Fibroblast of lung (primary cell): Measurements from ENCODE around the gene ENTR1.

Experiments used
- EZH2 ChIP-seq: IDR thresholded peaks from 2 replicates; pipeline ENCODE4 v1.5.1; 2012; ENCODE audit warnings: low read length, control low read depth, mild to moderate bottlenecking; ENCODE audit errors: missing control alignments
- TF ChIP-seq, protein P1 (sequence below), 2 donors: IDR thresholded peaks in 1 of 2; conservative IDR thresholded peaks in 1 of 2; 1 replicate in 1 of 2; 2 replicates in 1 of 2; pipeline ENCODE4 v1.5.1; 2011 to 2012; ENCODE audit warnings: low read length in 2 of 2, control low read depth in 1 of 2, inconsistent platforms in 1 of 2, low read depth in 1 of 2, mild to moderate bottlenecking in 1 of 2

DNA sequence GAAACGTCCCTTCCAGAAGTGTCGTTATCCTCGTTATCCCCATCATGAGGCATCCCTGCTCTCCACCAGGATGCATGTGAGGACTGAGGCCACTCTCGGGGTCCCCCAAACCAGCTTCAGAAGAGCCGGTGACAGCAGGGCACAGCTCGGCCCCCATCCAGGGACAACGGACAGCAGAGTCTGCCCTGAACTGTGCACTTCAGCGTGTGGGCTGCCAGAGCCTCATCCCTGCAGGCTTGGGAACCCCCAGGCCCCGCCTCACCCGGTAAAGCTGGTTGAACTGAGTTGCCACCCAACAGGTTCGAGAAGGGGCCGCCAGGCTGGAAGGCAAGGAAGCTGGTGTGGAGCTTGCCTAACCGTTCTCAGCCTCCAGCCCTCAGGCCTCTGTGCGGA, 36.2 kb downstream of the ENTR1 start:
- TF ChIP-seq, protein P1, sequence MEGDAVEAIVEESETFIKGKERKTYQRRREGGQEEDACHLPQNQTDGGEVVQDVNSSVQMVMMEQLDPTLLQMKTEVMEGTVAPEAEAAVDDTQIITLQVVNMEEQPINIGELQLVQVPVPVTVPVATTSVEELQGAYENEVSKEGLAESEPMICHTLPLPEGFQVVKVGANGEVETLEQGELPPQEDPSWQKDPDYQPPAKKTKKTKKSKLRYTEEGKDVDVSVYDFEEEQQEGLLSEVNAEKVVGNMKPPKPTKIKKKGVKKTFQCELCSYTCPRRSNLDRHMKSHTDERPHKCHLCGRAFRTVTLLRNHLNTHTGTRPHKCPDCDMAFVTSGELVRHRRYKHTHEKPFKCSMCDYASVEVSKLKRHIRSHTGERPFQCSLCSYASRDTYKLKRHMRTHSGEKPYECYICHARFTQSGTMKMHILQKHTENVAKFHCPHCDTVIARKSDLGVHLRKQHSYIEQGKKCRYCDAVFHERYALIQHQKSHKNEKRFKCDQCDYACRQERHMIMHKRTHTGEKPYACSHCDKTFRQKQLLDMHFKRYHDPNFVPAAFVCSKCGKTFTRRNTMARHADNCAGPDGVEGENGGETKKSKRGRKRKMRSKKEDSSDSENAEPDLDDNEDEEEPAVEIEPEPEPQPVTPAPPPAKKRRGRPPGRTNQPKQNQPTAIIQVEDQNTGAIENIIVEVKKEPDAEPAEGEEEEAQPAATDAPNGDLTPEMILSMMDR (conservative IDR thresholded peaks at IDR 0.05 in 1 of 2, IDR thresholded peaks at IDR 0.05 in 1 of 2; ENCODE audit: low read depth in 1 of 2, low read length in 2 of 2): no peak
- no peak for TF ChIP-seq EZH2
